HG02970 (cell line): ENCODE measurements around the gene KRT4.

Experiments used
- ATAC-seq: cut with Tn5 transposase; IDR thresholded peaks from one replicate; pipeline ENCODE4 v1.9.1; 2021; ENCODE audit warnings: mild to moderate bottlenecking, moderate library complexity, moderate number of reproducible peaks; ENCODE audit not compliant: unreplicated experiment, low FRiP score

The KRT4 gene

GRCh38 chr12:52757449-52758176 lies 56.3 kb downstream of the KRT4 start:
- no peak for ATAC-seq
